ENCODE measurements around the gene MAP2K6. TPM values are rescaled to one million over a fixed set of nuclear protein-coding genes. Genes with fewer than 3 reads are reported as not detected.

MAP2K6 gene
- total and polyA plus RNA-seq, 2 donors (not counting 3 experiments of a cell fraction or from before 2014, with no cell fraction given), result 5.9 to 13.9 TPM

DNA sequence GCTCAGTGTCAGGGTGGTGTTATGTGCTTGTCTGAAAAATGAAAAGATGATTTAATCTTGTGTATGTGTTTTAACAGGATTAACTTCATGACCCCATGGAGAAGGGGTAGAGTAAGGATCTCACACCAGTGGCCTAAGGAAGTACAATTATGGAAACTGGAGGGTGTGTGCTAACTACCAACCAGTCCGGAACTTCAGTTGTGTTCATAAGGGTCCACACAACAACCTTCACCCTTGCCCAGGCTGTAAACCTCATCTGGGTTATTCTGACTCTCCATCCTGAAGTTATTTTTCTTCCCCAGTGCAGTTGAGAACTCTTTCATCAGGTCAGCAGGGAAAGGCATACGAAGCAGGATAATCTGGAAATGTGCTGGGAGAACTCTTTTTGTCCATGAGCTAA, 158.9 kb downstream of the MAP2K6 start:
- intact Hi-C loops (cut with micrococcal nuclease) (no loop called here), dilution Hi-C loops (cut with MboI; ENCODE audit: extremely low pct_ligation_motif_present, low sequenced_read_pairs) (no loop called here)
- POLR2A ChIA-PET, result no interaction called here
- no peaks in the 10 kb centered on the region for H3K36me3 ChIP-seq (ENCODE audit: control insufficient read depth in 2 of 2, extremely low read depth in 1 of 2, insufficient read depth in 2 of 2, low read length in 2 of 2)
- H3K9me1 ChIP-seq (replicated peaks; ENCODE audit: control insufficient read depth, extremely low read depth, insufficient read depth, low read length), result no peaks in the 10 kb centered on the region
- no peak overlapping the region for H2AFZ ChIP-seq (ENCODE audit: low read depth, low read length)
- H3K27ac ChIP-seq (ENCODE audit: insufficient read depth, low read depth, low read length), result no peak overlapping the region
- DNase-seq (ENCODE audit: low read depth, low spot score) (no peak), FAIRE-seq (no peak)
- H3K4me1 ChIP-seq (ENCODE audit: control insufficient read depth, extremely low read depth, insufficient read depth, low read length), result peaks cover 18% of the 10 kb centered on the region
- H4K20me1 ChIP-seq (replicated peaks; ENCODE audit: control insufficient read depth, extremely low read depth, insufficient read depth, low read length), result no peaks in the 10 kb centered on the region
- H3K4me2 ChIP-seq (ENCODE audit: insufficient read depth, low read length), result no peak overlapping the region
- H3K9me3 ChIP-seq (replicated peaks; ENCODE audit: control insufficient read depth, insufficient read depth, low read length), result no peaks in the 10 kb centered on the region
- H3K9ac ChIP-seq (replicated peaks; ENCODE audit: extremely low read depth, insufficient read depth, low read length), result no peak overlapping the region
- H3K27me3 ChIP-seq (ENCODE audit: control insufficient read depth in 2 of 2, insufficient read depth in 2 of 2, low read length in 2 of 2), result peaks cover 2 to 3% of the 10 kb centered on the region in 2 experiments
- TF ChIP-seq JUN (IDR thresholded peaks at IDR 0.05; ENCODE audit: borderline replicate concordance, insufficient read depth, insufficient read length, low read depth) (no peak), POLR2AphosphoS5 (IDR thresholded peaks at IDR 0.05; ENCODE audit: insufficient read depth, low read depth, low read length) (no peak), FOS (IDR thresholded peaks at IDR 0.05; ENCODE audit: borderline replicate concordance, insufficient read depth, low read length) (no peak), MAX (IDR thresholded peaks at IDR 0.05; ENCODE audit: insufficient read depth, insufficient read length) (no peak), EZH2 (IDR thresholded peaks at IDR 0.05; ENCODE audit: borderline replicate concordance, low read depth, low read length, severe bottlenecking) (no peak), POLR2A (IDR thresholded peaks at IDR 0.05; ENCODE audit: low read depth, low read length) (no peak)
- TF ChIP-seq, protein P1, sequence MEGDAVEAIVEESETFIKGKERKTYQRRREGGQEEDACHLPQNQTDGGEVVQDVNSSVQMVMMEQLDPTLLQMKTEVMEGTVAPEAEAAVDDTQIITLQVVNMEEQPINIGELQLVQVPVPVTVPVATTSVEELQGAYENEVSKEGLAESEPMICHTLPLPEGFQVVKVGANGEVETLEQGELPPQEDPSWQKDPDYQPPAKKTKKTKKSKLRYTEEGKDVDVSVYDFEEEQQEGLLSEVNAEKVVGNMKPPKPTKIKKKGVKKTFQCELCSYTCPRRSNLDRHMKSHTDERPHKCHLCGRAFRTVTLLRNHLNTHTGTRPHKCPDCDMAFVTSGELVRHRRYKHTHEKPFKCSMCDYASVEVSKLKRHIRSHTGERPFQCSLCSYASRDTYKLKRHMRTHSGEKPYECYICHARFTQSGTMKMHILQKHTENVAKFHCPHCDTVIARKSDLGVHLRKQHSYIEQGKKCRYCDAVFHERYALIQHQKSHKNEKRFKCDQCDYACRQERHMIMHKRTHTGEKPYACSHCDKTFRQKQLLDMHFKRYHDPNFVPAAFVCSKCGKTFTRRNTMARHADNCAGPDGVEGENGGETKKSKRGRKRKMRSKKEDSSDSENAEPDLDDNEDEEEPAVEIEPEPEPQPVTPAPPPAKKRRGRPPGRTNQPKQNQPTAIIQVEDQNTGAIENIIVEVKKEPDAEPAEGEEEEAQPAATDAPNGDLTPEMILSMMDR (IDR thresholded peaks at IDR 0.05; ENCODE audit: extremely low read depth in 1 of 2, insufficient read depth in 1 of 2, low read depth in 1 of 2, low read length in 2 of 2), result no peak
- CTCF ChIA-PET, result no interaction called here
- H3K79me2 ChIP-seq (ENCODE audit: control insufficient read depth, insufficient read depth, low read length), result no peaks in the 10 kb centered on the region
- BruUV-seq (replicated peaks), result no TSS peak
- no peak overlapping the region for H3K4me3 ChIP-seq (replicated peaks in 1 of 3; ENCODE audit: insufficient read depth in 1 of 3, low read depth in 1 of 3, low read length in 3 of 3)

All from endothelial cell of umbilical vein (primary cell).